ENCODE results near the gene DOCK3. TPM values are rescaled to one million over a fixed set of nuclear protein-coding genes. Genes with fewer than 3 reads are reported as not detected.

DOCK3 gene
- total and polyA plus RNA-seq, 9 donors: 0.04 to 0.71 (median 0.27) TPM; not detected in 1

DNA sequence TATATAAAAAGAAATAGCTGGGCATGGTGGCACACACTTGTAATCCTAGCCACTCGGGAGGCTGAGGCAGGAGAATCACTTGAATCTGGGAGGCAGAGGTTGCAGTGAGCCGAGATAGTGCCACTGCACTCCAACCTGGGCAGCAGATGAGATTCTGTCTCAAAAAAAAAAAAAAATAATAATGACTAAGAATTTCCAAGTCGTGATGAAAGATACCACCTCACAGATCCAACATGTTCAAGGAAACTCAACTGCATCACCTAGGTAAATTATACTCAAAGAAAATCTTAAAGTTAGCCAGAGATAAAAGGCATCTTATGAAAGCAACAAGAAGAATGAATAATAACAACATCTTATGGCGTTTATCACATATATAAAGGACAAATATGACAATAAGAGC, 50.1 kb downstream of the DOCK3 start:
- Histone ChIP-seq H3K27ac (no peak overlapping the region), H3K36me3 (no peaks in the 10 kb centered on the region), H3K4me3 (no peak overlapping the region), H3K9me3 (no peaks in the 10 kb centered on the region), H3K4me1 (ENCODE audit: insufficient read depth) (no peaks in the 10 kb centered on the region), H3K27me3 (no peaks in the 10 kb centered on the region)
- no peak for DNase-seq
- intact Hi-C loops (cut with DNase I): loop anchor here in 1 of 4 donors (5.0 kb wide), 1 partner anchor 102 kb away; no protein-coding TSS in a partner anchor
- TF ChIP-seq POLR2A (IDR thresholded peaks at IDR 0.05) (no peak), EP300 (IDR thresholded peaks at IDR 0.05) (no peak)
- TF ChIP-seq, protein P1, sequence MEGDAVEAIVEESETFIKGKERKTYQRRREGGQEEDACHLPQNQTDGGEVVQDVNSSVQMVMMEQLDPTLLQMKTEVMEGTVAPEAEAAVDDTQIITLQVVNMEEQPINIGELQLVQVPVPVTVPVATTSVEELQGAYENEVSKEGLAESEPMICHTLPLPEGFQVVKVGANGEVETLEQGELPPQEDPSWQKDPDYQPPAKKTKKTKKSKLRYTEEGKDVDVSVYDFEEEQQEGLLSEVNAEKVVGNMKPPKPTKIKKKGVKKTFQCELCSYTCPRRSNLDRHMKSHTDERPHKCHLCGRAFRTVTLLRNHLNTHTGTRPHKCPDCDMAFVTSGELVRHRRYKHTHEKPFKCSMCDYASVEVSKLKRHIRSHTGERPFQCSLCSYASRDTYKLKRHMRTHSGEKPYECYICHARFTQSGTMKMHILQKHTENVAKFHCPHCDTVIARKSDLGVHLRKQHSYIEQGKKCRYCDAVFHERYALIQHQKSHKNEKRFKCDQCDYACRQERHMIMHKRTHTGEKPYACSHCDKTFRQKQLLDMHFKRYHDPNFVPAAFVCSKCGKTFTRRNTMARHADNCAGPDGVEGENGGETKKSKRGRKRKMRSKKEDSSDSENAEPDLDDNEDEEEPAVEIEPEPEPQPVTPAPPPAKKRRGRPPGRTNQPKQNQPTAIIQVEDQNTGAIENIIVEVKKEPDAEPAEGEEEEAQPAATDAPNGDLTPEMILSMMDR (IDR thresholded peaks at IDR 0.05): no peak
- 78 to 90% (median 81%) methylated on average over 4 of the region's 4 CpGs for WGBS, 3 donors

DNA sequence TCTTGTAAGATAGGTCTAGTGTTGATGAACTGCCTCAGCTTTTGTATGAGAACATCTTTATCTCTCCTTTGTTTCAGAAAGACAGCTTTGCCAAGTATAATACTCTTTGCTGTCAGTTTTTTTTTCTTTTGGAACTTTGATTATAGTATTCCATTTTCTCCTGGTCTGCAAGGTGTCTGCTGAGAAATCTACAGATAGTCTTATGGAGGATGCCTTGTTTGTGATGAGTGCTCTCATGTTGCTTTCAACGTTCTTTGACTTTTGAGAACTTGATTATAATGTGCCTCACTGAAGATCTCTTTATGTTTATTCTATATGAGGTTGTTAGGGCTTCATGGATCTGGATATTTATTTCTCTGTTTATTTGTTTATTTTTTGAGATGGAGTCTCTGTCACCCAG, 60.3 kb downstream of the DOCK3 start:
- intact Hi-C loops (cut with DNase I): no loop called here
- Histone ChIP-seq H3K27ac (no peak overlapping the region), H3K4me1 (ENCODE audit: insufficient read depth) (no peaks in the 10 kb centered on the region), H3K27me3 (no peaks in the 10 kb centered on the region), H3K9me3 (no peaks in the 10 kb centered on the region), H3K4me3 (no peak overlapping the region), H3K36me3 (no peaks in the 10 kb centered on the region)
- 24 to 41% (median 31%) methylated on average over 1 of the region's 1 CpG for WGBS, 3 donors
- TF ChIP-seq POLR2A (IDR thresholded peaks at IDR 0.05) (no peak), EP300 (IDR thresholded peaks at IDR 0.05) (no peak)
- TF ChIP-seq, protein P1 (IDR thresholded peaks at IDR 0.05): no peak
- DNase-seq: no peak

DNA sequence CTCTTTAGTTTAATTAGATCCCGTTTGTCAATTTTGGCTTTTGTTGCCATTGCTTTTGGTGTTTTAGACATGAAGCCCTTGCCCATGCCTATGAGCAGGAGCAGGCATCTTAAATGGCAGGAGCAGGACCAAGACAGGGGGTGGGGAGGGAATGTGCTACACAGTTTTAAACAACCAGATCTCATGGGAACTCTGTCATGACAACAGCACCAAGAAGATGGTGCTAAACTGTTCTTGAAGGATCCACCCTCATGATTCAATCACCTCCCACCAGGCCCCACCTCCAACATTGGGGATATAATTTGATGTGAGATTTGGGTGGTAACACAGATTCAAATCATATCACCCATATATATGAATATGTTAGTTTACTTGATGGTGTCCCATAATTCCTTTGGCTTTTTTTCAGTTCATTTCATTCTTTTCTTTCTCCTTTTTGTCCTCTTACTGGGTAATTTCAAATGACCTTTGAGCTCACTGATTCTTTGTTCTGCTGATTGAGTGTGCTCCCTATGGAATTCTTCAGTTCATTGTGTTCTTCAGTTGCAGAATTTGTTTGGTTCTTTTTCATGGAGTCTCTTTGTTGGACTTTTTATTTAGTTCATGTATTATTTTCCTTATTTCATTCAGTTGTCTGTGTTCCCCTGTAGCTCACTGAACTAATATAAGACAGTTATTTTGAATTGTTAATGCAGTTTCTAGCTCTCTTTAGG, 62.6 kb downstream of the DOCK3 start:
- Histone ChIP-seq H3K9me3 (no peaks in the 10 kb centered on the region), H3K4me1 (ENCODE audit: insufficient read depth) (no peaks in the 10 kb centered on the region), H3K27ac (no peak overlapping the region), H3K4me3 (no peak overlapping the region), H3K27me3 (no peaks in the 10 kb centered on the region), H3K36me3 (no peaks in the 10 kb centered on the region)
- WGBS, 3 donors: 80 to 100% (median 90%) methylated on average over 1 of the region's 1 CpG
- DNase-seq: no peak
- intact Hi-C loops (cut with DNase I): no loop called here
- TF ChIP-seq, protein P1 (IDR thresholded peaks at IDR 0.05): no peak
- TF ChIP-seq EP300 (IDR thresholded peaks at IDR 0.05): no peak
- no peak for TF ChIP-seq POLR2A (IDR thresholded peaks at IDR 0.05)

DNA sequence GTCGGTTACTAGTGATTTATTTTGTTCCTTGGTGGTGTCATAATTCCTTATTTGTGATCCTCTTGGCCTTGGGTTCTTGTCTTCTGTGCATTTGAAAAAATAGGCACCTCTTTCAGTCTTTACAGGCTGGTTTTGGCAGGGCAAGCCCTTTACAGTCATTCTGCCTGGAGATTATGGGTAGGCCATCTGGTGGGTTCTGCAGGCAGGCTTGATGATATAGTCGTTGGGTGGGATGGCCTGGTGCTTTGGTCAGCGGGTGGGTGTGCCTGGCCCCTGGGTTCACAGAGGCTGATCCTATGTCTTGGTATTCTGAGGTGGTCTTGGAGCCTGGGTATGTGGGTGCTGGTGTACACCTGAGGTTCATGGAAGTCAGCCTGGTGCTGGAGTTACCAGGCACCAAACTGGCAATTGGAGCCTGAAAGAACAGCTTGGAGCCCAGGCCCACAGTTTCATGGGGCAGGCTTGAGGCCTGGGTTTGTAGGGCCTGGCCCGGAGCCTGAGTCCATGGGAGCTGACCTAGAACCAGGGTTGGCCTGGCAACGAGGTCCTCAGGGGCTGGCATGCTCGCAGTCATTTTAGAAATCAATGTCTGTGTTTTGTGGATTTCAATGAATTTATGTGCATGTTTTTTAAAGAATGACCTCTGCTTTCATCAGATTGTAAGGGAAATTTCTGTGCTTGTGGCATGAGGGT, 63.3 kb downstream of the DOCK3 start:
- WGBS, 3 donors: 70 to 78% (median 72%) methylated on average over 6 of the region's 6 CpGs
- Histone ChIP-seq H3K27me3 (no peaks in the 10 kb centered on the region), H3K4me1 (ENCODE audit: insufficient read depth) (no peaks in the 10 kb centered on the region), H3K9me3 (no peaks in the 10 kb centered on the region), H3K4me3 (no peak overlapping the region), H3K27ac (no peak overlapping the region), H3K36me3 (no peaks in the 10 kb centered on the region)
- intact Hi-C loops (cut with DNase I): no loop called here
- TF ChIP-seq, protein P1 (IDR thresholded peaks at IDR 0.05): no peak
- TF ChIP-seq EP300 (IDR thresholded peaks at IDR 0.05): no peak
- TF ChIP-seq POLR2A (IDR thresholded peaks at IDR 0.05): no peak
- DNase-seq: no peak

All from ovary (tissue), 9 donors.